Mammary epithelial cell (primary cell): ENCODE measurements around the gene MPHOSPH6.

Source experiments
- CTCF ChIP-seq, 2 donors: IDR thresholded peaks in 1 of 2; conservative IDR thresholded peaks in 1 of 2; 2 replicates each; pipeline ENCODE4 v1.5.1; 2011 to 2012; ENCODE audit warnings: inconsistent platforms in 2 of 2, low read length in 2 of 2, mild to moderate bottlenecking in 2 of 2, control low read depth in 1 of 2, low read depth in 1 of 2; ENCODE audit not compliant: insufficient read depth in 1 of 2; ENCODE audit errors: extremely low read depth in 1 of 2
- EZH2 ChIP-seq: IDR thresholded peaks from 2 replicates; pipeline ENCODE4 v1.6.1; 2012; ENCODE audit warnings: low read length, inconsistent platforms, borderline replicate concordance

DNA sequence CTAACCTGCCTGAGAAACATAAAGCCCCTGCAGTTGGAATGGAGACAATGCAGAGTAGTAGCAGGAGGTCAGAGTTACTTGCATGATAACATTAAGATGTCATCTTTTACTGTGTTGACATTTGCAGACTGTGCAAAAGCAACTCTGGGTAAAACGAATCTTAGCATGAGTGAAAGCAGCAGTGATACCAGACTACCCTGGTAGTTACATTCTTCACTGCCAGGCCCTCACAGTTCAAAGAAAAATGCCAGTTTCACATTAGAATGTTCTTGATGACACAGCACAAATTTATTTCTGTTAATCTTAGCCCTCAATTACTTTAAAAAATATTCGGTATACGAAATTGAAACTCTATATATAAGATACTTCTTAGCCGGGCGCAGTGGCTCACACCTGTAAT, 12.2 kb downstream of the MPHOSPH6 start:
- TF ChIP-seq CTCF (conservative IDR thresholded peaks at IDR 0.05 in 1 of 2, IDR thresholded peaks at IDR 0.05 in 1 of 2; ENCODE audit: extremely low read depth in 1 of 2, insufficient read depth in 1 of 2, low read depth in 1 of 2, low read length in 2 of 2): no peak
- no peak for TF ChIP-seq EZH2
